Vagina (tissue), 2 donors: Measurements from ENCODE around the gene LINC01488.
A peak's percentile ranks its signal among the peaks of the same experiment; 100 is the strongest.

Experiments
- POLR2A ChIP-seq, 2 donors: fragments of 450-650 bp; IDR thresholded peaks; one replicate each; pipeline ENCODE4 v1.6.1; 2017; ENCODE audit warnings: antibody characterized with exemption in 2 of 2, mild to moderate bottlenecking in 2 of 2, moderate library complexity in 2 of 2
- POLR2AphosphoS5 ChIP-seq, 2 donors: sonication (generic); formaldehyde crosslinking; IDR thresholded peaks; one replicate each; pipeline ENCODE4 v1.9.0; 2017; ENCODE audit warnings: antibody characterized with exemption in 2 of 2, mild to moderate bottlenecking in 2 of 2, low read depth in 1 of 2; ENCODE audit not compliant: insufficient read depth in 1 of 2
- TF ChIP-seq, protein P1 (sequence below), 3 experiments: fragments of 450-650 bp in 2 of 3; fragments of 200-600 bp in 1 of 3; sonication (generic) in 1 of 3; IDR thresholded peaks; one replicate each; pipeline ENCODE4 v1.5.1; 2017 to 2019; ENCODE audit warnings: antibody characterized with exemption in 3 of 3, mild to moderate bottlenecking in 2 of 3, moderate library complexity in 2 of 3

DNA sequence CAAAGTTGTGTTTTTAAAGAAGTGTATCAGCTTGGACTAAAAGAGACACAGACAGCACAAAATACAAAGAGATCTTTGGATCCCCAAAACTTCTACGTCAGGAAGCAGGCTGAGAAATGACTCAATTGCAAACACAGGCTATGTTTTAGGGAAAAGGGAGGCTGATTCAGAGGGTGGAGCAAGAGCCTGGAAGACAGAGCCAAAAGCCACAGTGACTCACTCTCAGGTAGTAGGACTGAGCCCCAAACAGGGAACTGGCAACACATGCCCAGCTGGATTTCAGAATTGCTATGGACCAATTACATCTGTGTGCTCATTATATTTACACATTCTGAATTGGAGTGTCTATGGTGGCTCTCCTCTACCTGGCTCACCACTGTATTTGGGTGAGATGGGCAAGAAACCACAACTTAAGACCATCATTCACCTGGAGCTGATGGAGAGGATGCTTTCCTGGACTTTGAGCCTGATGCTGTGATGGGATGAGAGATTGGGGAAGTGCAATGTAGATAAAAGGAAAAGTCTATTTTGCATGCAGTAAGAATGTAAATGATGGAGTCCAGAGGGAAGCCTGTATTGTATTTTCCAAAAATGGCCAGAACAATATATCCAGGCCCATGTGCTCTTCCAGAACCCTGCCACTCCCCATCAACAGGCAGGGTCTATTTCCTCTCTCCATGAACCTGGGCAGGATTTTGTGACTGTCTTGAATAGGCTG lies 20.8 kb upstream of the LINC01488 start:
- TF ChIP-seq, protein P1, sequence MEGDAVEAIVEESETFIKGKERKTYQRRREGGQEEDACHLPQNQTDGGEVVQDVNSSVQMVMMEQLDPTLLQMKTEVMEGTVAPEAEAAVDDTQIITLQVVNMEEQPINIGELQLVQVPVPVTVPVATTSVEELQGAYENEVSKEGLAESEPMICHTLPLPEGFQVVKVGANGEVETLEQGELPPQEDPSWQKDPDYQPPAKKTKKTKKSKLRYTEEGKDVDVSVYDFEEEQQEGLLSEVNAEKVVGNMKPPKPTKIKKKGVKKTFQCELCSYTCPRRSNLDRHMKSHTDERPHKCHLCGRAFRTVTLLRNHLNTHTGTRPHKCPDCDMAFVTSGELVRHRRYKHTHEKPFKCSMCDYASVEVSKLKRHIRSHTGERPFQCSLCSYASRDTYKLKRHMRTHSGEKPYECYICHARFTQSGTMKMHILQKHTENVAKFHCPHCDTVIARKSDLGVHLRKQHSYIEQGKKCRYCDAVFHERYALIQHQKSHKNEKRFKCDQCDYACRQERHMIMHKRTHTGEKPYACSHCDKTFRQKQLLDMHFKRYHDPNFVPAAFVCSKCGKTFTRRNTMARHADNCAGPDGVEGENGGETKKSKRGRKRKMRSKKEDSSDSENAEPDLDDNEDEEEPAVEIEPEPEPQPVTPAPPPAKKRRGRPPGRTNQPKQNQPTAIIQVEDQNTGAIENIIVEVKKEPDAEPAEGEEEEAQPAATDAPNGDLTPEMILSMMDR (IDR thresholded peaks at IDR 0.05), result no peak
- peak in 1 of 2 donors; percentile 20 for TF ChIP-seq POLR2AphosphoS5 (IDR thresholded peaks at IDR 0.05; ENCODE audit: insufficient read depth in 1 of 2, low read depth in 1 of 2)
- no peak for TF ChIP-seq POLR2A (IDR thresholded peaks at IDR 0.05)
